Activated naive CD4-positive, alpha-beta T cell (primary cell): ENCODE data around the gene LTB4R.

Source experiments
- DNase-seq, 4 experiments: peaks; one replicate each; lab custom pipeline; 2025; lab: John Stamatoyannopoulos, UW

LTB4R gene

GRCh38 chr14:24310646-24311604 lies at the start of gene LTB4R:
Gene LTB4R, plus strand, starts transcription at chr14:24311502. Its CDS starts 4,150 bp downstream, at chr14:24315652.
- DNase-seq, result peak in 3 of 4 experiments; percentile 29 to 66 (median 48)

- DNase-seq, result no peak
Measured at GRCh38 chr14:24261969-24262327, 49.4 kb upstream of the LTB4R start.

DNA sequence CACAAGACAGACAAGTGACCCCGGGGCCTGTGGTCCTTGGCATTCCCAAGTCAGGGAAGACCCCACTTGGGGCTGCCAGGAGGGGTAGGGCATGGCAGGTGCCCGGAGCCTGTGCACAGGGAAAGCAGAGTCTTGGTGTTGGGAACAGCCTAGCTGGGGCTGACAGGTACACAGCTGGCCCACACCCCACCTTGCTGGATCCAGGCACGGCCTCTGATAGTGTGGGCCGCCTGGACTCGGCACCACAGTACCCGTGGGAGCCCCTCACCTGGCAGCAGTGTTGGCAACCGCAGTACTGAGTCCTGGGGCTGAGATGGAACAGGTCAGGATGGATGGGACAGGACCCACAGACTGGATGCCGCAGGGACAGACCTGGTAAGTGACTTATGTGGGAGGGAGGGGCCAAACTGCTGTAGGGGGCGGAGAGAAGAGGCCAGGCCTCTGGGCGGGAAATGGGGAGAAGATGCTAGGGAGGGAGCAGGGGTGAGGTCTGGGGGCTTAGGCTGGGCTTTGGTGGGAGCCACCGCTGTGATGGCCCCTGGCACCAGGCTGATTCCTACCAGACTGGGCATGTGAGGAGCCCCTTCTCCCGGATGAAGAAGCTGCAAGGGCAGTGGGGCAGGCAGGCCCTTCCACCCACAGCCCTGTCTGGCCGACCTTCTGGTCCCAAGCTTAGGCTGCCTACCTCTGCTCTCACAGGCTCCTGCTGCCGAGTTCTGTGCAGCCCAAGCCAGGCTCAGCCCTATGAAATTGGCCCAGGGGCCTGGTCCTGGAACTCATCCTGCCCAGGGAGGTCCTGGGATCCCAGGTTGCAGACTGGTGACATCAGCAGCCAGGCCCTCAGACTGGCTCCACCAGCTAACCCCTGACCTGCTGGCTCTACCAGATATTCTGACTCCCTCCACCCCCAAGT lies 48.2 kb upstream of the LTB4R start, which contains the start of gene TGM1:
Gene TGM1 (minus strand): TSS at position 357 of the 913 bp plus-strand sequence. CDS start 825 bp downstream, outside the sequence.
- DNase-seq, result no peak

- no peak for DNase-seq
Measured at GRCh38 chr14:24263848-24264247, 47.5 kb upstream of the LTB4R start.

DNA sequence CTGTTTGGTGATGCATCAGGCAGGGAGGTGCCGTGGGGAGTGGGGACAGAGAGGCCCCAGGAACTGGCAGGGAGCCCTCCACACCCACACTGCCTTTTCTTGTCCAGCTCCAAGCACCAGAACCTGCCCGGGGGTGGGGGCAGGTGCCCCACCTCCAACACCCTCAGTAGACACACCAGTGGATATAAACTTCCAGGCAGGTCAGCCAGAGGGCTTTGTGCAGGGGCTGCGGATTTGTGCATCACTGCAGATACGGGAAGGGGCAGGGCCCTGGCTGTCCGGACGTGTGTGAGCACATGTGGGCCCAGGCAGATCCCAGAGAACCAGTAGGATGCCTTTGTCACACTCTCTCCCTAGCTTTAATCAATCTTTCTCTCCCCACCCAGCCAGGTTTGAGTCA lies 47.0 kb upstream of the LTB4R start:
- DNase-seq, result no peak

DNA sequence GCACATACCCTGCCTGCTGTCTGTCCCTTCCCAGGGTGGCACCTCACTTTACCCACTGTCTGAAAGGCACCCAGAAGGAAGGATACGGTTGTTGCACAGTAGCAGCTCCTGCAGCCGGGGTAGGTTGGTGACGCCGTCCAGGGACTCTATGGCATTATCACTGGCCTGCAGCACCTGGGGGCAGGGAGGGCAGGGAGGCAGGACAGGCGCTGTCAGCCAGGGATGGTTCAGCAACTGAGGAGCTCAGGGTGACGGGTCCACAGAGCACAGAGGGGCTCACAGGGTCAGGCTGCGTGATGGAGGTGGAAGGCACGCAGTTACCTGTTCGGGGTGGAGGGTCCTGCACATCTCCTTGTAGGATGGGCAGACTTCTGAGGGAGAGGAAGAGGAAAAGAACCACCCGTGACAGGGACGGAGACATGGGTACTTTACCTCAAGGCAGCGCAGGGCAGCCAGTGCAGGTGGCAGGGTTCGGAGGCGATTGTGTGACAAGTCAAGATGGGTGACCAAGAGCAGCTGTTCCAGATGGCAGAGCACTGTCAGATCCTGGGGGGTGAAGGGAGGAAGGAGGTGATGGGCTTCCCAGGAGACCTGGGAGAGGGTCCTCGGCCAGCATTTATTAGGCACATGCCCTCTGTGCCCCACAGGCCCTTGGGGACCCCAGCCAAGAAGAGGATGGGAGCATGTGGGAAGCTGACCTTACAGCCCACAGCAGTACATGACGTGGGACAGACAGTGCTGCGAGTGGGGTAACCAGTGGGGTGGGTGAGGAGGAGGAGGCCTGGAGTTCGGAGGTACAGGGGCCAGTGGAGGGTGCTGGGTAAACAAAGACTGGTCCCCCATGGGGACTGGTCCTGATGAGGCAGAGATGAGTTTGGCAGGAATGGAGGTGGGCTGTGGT lies 44.7 kb upstream of the LTB4R start:
- no peak for DNase-seq

- DNase-seq, result no peak
Measured at GRCh38 chr14:24267516-24267915, 43.8 kb upstream of the LTB4R start.

DNA sequence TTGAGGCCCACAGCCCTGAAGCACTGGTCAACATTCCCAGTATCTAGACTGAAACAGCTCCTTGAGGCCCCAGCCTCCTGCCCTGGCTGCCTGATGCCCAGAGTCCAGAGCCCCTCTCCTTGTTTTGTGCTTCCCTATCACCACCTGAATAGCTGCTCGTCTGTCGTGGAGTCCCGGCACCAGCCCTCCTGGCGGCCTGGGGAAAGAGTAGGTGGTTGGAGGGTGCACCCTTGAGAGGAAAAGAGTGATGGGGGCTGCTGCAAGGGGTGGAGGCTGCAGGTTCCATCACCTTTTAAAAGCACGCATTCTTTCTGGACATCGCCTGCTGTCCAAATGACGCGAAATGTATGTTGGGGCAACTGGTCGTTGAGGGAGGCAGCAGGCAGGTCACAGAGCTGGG lies 43.1 kb upstream of the LTB4R start:
- no peak for DNase-seq

DNA sequence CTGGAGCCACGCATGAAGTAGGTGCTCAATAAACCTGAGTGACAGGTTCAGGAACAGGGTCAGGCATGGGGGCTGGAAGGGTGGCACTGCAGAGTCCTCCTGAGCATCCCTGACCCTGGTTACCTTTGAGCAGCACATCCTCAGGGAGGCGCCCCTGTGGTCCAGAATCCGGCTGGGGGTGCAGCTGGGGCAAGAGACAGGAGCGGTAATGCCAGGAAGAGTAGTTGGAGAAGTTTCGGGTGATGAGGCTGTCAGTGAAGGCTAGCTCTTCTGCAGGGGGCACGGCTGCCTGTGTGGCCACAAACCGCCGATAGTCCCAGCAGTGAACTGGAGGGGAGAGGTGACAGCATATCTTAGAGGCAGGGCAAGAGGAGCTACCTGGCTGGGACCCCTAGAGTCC lies 41.9 kb upstream of the LTB4R start:
- DNase-seq, result no peak

DNA sequence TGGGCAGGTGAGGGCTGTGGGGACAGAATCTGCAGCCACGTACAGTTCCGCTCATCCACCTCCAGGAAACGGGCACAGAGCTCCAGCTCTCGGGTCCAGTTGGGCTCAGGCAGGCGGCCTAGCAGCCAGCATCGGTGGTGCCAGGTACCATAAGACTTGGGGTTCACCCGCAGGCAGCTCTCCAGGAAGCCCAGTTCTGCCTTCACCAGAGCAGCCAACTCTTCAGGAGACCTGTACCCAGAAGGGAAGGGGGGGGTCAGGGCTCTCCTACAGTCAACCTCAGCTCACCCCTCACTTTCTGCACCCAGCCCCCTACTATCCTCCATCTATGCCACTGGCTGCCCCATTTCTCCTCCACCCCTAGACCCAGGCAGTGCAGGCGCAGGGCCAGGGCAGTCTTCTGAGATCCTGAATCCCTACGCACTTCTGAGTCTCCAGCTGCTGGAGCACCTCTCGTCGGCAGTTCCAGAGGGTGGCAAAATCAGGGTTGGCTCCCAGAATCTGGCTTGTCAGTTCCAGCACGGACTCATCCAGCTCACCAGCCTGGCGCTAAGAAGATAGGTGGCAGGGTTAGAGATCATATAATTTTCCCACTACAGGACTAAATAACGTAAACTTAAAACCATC lies 41.3 kb upstream of the LTB4R start:
- no peak for DNase-seq

- no peak for DNase-seq
Measured at GRCh38 chr14:24270537-24271133, 40.7 kb upstream of the LTB4R start.

GRCh38 chr14:24271134-24271833 lies 40.0 kb upstream of the LTB4R start, which contains the start of gene RABGGTA:
Gene RABGGTA, minus strand, starts transcription at chr14:24271597. Its CDS starts 482 bp downstream, at chr14:24271115.
- peak; percentile 71 to 88 (median 80) for DNase-seq

- DNase-seq, result no peak
Measured at GRCh38 chr14:24271834-24272263, 39.5 kb upstream of the LTB4R start.

- no peak for DNase-seq
Measured at GRCh38 chr14:24272467-24272866, 38.8 kb upstream of the LTB4R start.

DNA sequence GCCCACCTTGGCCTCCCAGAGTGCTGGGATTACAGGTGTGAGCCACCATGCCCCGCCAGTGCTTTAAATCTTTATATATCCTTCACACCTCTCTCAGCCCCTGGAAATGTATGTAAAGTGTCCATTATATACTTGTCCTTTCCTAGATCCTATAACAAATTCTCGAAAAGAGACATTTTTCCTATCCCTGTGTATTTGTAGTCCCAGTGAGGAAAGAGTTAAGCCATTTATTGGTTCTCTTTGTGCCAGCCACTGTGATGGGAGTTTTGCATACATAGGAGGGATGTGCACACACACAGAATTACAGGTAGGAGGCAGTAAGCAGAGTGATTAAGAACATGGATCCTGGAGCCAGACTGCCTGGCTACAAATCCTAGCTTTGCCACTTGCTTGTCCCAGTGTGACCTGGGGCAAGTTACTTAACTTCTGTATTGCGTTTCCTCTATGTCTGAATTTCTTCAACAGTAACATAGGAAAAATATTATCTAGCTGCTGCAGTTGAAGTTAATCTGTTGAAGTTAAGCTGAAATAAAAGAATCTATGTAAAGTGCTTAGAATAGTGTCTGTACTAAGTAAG lies 37.8 kb upstream of the LTB4R start:
- no peak for DNase-seq

DNA sequence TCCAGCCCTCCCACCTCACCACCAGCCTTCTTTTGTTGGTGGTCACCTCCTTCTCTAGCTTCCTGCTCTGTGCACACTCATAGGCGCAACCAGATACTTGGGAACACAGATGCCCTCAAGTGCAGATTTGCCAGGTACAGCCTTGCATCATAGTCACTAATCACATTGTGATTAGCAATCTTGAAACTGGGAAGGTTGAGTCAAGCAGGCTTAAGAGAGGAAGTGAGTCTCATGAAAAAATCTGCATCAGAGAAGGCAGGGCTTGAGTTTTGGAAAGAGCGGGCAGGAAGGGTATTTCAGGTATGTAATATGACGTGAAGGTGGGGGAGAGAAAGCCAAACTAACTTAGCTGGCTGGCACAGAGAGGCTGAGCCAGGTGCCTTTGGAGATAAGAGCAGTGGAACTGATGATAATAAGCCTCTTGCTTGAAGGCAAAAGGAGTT lies 37.2 kb upstream of the LTB4R start:
- no peak for DNase-seq

DNA sequence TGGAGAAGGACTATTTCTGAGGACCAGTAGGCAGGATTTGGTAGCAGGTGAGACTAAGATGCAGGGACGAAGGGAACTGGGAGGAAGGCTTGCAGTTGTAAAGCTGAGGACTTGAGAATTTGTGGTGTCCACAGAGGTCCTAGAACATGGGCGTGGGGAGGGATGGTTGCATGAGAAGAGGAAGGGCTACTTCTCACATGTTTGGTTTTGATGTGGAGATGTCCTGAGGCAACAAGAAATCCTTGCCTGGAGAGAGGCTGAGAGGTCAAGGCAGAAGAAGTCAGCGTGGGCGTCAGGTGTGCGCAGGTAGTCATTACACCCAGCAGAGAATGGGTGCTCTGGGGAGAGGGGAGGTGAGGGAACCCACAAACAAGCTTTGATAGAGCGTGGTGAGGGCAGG lies 34.2 kb upstream of the LTB4R start:
- no peak for DNase-seq

GRCh38 chr14:24277606-24278321 lies 33.5 kb upstream of the LTB4R start:
- DNase-seq, result no peak

DNA sequence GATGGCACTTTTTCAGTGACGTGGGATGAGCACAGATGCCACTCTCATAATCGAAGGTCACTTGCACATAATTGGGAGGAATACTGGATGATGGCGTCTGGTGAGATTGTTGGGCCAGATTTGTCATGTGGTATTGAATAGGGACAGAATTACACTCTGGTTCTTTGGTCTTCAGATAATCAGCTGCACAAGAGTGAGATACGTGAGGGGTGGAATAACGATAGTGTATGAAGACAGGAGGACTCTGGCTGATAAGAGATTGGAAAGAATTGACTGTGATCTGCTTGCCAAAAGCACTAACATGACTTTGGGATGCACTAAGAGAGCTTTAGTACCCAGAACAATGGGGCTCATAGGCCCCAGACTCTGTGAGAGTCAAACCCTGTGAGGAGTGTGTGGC lies 32.9 kb upstream of the LTB4R start:
- DNase-seq, result no peak
